ENCODE results near the gene DNM1. TPM values are rescaled to one million over a fixed set of nuclear protein-coding genes. Genes with fewer than 3 reads are reported as not detected.

The DNM1 gene
- polyA plus RNA-seq, 4 donors = 0.45 to 72.1 (median 3.7) TPM

DNA sequence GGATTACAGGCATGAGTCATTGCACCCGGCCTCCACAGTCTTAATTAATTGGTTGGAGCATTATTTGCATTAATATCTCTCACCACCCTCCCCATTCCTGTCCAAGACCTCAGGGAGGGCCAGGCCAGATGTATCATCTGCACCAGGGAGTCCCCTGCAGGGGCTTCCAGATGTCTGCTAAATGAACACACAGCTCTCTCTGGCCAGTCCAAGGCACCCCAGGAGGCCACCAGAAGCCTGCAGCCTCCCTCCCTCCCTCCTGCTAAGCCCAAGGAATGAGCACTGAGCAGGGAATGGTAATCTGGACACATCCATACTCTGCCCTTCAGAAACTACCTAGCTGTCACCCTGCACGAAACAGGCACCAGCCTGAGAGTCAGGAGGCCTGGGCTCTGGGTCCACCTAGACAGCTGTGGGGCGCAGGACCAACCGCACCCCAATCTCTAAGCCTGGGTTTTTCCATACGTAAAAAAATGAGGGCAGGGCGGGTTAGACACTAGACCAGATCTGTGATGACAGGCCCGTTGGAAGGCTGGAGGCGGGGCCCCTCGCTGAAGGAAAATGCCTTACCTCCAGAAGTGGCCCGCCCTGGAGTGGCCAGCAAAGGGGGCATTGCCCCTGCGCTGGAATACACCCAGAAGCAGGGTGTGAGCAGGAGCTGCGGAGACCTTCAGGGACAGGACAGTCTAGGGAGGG is 20.1 kb upstream of the DNM1 start:
- WGBS, 3 donors = 92 to 95% (median 95%) methylated on average over 12 of the region's 12 CpGs
- H3K27me3 ChIP-seq (ENCODE audit: control insufficient read depth in 3 of 3, insufficient read depth in 3 of 3, low read length in 3 of 3) = no peaks in the 10 kb centered on the region
- no peak overlapping the region for H3K27ac ChIP-seq (ENCODE audit: low read depth in 1 of 3, low read length in 2 of 3)
- H3K4me3 ChIP-seq (ENCODE audit: low read depth in 1 of 3, low read length in 3 of 3) = no peak overlapping the region
- H3K36me3 ChIP-seq (ENCODE audit: control insufficient read depth in 3 of 3, insufficient read depth in 2 of 3, low read depth in 1 of 3, low read length in 3 of 3) = peaks cover 16 to 80% (median 23%) of the 10 kb centered on the region in 3 donors
- H3K9me3 ChIP-seq (ENCODE audit: control insufficient read depth in 2 of 2, insufficient read depth in 1 of 2, low read depth in 1 of 2, low read length in 1 of 2) = peaks cover 0 to 7% of the 10 kb centered on the region in 2 donors
- no peaks in the 10 kb centered on the region for H3K4me1 ChIP-seq (ENCODE audit: control insufficient read depth in 3 of 3, insufficient read depth in 2 of 3, low read depth in 1 of 3, low read length in 2 of 3)
- DNase-seq (no peak), FAIRE-seq (no peak)

- DNase-seq (no peak), FAIRE-seq (no peak)
- Histone ChIP-seq H3K4me3 (ENCODE audit: low read depth in 1 of 3, low read length in 3 of 3) (no peak overlapping the region), H3K36me3 (ENCODE audit: control insufficient read depth in 3 of 3, insufficient read depth in 2 of 3, low read depth in 1 of 3, low read length in 3 of 3) (peaks cover 0 to 72% (median 4%) of the 10 kb centered on the region in 3 donors), H3K9me3 (ENCODE audit: control insufficient read depth in 2 of 2, insufficient read depth in 1 of 2, low read depth in 1 of 2, low read length in 1 of 2) (no peaks in the 10 kb centered on the region), H3K4me1 (ENCODE audit: control insufficient read depth in 3 of 3, insufficient read depth in 2 of 3, low read depth in 1 of 3, low read length in 2 of 3) (peaks cover 0 to 10% (median 4%) of the 10 kb centered on the region in 3 donors), H3K27me3 (ENCODE audit: control insufficient read depth in 3 of 3, insufficient read depth in 3 of 3, low read length in 3 of 3) (no peaks in the 10 kb centered on the region), H3K27ac (ENCODE audit: low read depth in 1 of 3, low read length in 2 of 3) (no peak overlapping the region)
- 92 to 98% (median 97%) methylated on average over 11 of the region's 11 CpGs for WGBS, 3 donors
These were observed 16.9 kb upstream of the DNM1 start for GRCh38 chr9:128185979-128186965.

DNA sequence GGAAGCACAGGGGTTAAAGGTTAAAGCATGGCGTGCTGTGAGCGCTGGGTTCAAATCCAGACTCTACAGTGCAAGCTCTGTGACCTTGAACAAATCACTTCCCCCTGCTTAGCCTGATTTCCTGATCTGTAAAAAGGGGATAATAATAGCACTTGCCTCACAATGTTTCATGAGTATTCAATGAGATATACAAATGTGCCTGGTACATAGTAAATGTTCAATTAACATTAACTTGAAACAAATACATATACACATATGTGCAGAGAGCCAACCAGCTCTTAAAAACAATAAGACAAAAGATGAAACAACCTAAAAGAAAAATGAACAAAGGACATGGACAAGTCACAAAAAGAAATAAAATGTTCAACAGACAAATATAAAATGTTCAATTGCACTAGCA is 15.8 kb upstream of the DNM1 start:
- FAIRE-seq (no peak), DNase-seq (no peak)
- peaks cover 0 to 68% (median 4%) of the 10 kb centered on the region in 3 donors for H3K36me3 ChIP-seq (ENCODE audit: control insufficient read depth in 3 of 3, insufficient read depth in 2 of 3, low read depth in 1 of 3, low read length in 3 of 3)
- H3K9me3 ChIP-seq (ENCODE audit: control insufficient read depth in 2 of 2, insufficient read depth in 1 of 2, low read depth in 1 of 2, low read length in 1 of 2) = no peaks in the 10 kb centered on the region
- WGBS, 3 donors = 86 to 97% (median 96%) methylated on average over 2 of the region's 2 CpGs
- no peaks in the 10 kb centered on the region for H3K27me3 ChIP-seq (ENCODE audit: control insufficient read depth in 3 of 3, insufficient read depth in 3 of 3, low read length in 3 of 3)
- no peak overlapping the region for H3K4me3 ChIP-seq (ENCODE audit: low read depth in 1 of 3, low read length in 3 of 3)
- H3K27ac ChIP-seq (ENCODE audit: low read depth in 1 of 3, low read length in 2 of 3) = no peak overlapping the region
- peaks cover 0 to 10% (median 4%) of the 10 kb centered on the region in 3 donors for H3K4me1 ChIP-seq (ENCODE audit: control insufficient read depth in 3 of 3, insufficient read depth in 2 of 3, low read depth in 1 of 3, low read length in 2 of 3)

GRCh38 chr9:128188209-128188608 is 15.0 kb upstream of the DNM1 start:
- Histone ChIP-seq H3K27me3 (ENCODE audit: control insufficient read depth in 3 of 3, insufficient read depth in 3 of 3, low read length in 3 of 3) (no peaks in the 10 kb centered on the region), H3K4me1 (ENCODE audit: control insufficient read depth in 3 of 3, insufficient read depth in 2 of 3, low read depth in 1 of 3, low read length in 2 of 3) (peaks cover 0 to 14% (median 4%) of the 10 kb centered on the region in 3 donors), H3K36me3 (ENCODE audit: control insufficient read depth in 3 of 3, insufficient read depth in 2 of 3, low read depth in 1 of 3, low read length in 3 of 3) (peaks cover 0 to 60% (median 4%) of the 10 kb centered on the region in 3 donors), H3K9me3 (ENCODE audit: control insufficient read depth in 2 of 2, insufficient read depth in 1 of 2, low read depth in 1 of 2, low read length in 1 of 2) (no peaks in the 10 kb centered on the region), H3K27ac (ENCODE audit: low read depth in 1 of 3, low read length in 2 of 3) (no peak overlapping the region), H3K4me3 (ENCODE audit: low read depth in 1 of 3, low read length in 3 of 3) (no peak overlapping the region)
- DNase-seq = no peak
- FAIRE-seq = no peak
- 58 to 70% (median 59%) methylated on average over 1 of the region's 1 CpG for WGBS, 3 donors

- H3K27ac ChIP-seq (ENCODE audit: low read depth in 1 of 3, low read length in 2 of 3) = no peak overlapping the region
- peaks cover 0 to 15% (median 4%) of the 10 kb centered on the region in 3 donors for H3K4me1 ChIP-seq (ENCODE audit: control insufficient read depth in 3 of 3, insufficient read depth in 2 of 3, low read depth in 1 of 3, low read length in 2 of 3)
- H3K9me3 ChIP-seq (ENCODE audit: control insufficient read depth in 2 of 2, insufficient read depth in 1 of 2, low read depth in 1 of 2, low read length in 1 of 2) = no peaks in the 10 kb centered on the region
- H3K27me3 ChIP-seq (ENCODE audit: control insufficient read depth in 3 of 3, insufficient read depth in 3 of 3, low read length in 3 of 3) = no peaks in the 10 kb centered on the region
- 45 to 74% (median 53%) methylated on average over 2 of the region's 2 CpGs for WGBS, 3 donors
- H3K4me3 ChIP-seq (ENCODE audit: low read depth in 1 of 3, low read length in 3 of 3) = peak overlapping the region in 2 of 3 donors; percentile 67 to 86
- peaks cover 0 to 46% (median 4%) of the 10 kb centered on the region in 3 donors for H3K36me3 ChIP-seq (ENCODE audit: control insufficient read depth in 3 of 3, insufficient read depth in 2 of 3, low read depth in 1 of 3, low read length in 3 of 3)
- no peak for FAIRE-seq
- peak; percentile 31 to 73 for DNase-seq
These were observed 13.2 kb upstream of the DNM1 start for GRCh38 chr9:128190013-128190412.

GRCh38 chr9:128190516-128191405 is 12.4 kb upstream of the DNM1 start:
- DNase-seq (no peak), FAIRE-seq (no peak)
- no peaks in the 10 kb centered on the region for H3K9me3 ChIP-seq (ENCODE audit: control insufficient read depth in 2 of 2, insufficient read depth in 1 of 2, low read depth in 1 of 2, low read length in 1 of 2)
- H3K4me1 ChIP-seq (ENCODE audit: control insufficient read depth in 3 of 3, insufficient read depth in 2 of 3, low read depth in 1 of 3, low read length in 2 of 3) = peaks cover 0 to 15% (median 4%) of the 10 kb centered on the region in 3 donors
- H3K4me3 ChIP-seq (ENCODE audit: low read depth in 1 of 3, low read length in 3 of 3) = peak overlapping the region; percentile 67 to 86 (median 86)
- H3K27ac ChIP-seq (ENCODE audit: low read depth in 1 of 3, low read length in 2 of 3) = peak overlapping the region; percentile 48 to 93 (median 78)
- H3K36me3 ChIP-seq (ENCODE audit: control insufficient read depth in 3 of 3, insufficient read depth in 2 of 3, low read depth in 1 of 3, low read length in 3 of 3) = peaks cover 0 to 38% (median 0%) of the 10 kb centered on the region in 3 donors
- 17 to 20% (median 20%) methylated on average over 29 to 32 of the region's 32 CpGs for WGBS, 3 donors
- H3K27me3 ChIP-seq (ENCODE audit: control insufficient read depth in 3 of 3, insufficient read depth in 3 of 3, low read length in 3 of 3) = no peaks in the 10 kb centered on the region

- Histone ChIP-seq H3K4me1 (ENCODE audit: control insufficient read depth in 3 of 3, insufficient read depth in 2 of 3, low read depth in 1 of 3, low read length in 2 of 3) (peaks cover 0 to 15% (median 4%) of the 10 kb centered on the region in 3 donors), H3K27me3 (ENCODE audit: control insufficient read depth in 3 of 3, insufficient read depth in 3 of 3, low read length in 3 of 3) (no peaks in the 10 kb centered on the region), H3K4me3 (ENCODE audit: low read depth in 1 of 3, low read length in 3 of 3) (peak within 1 kb of the TSS; percentile 67 to 95 (median 86)), H3K27ac (ENCODE audit: low read depth in 1 of 3, low read length in 2 of 3) (peak within 1 kb of the TSS; percentile 78 to 93 (median 79)), H3K36me3 (ENCODE audit: control insufficient read depth in 3 of 3, insufficient read depth in 2 of 3, low read depth in 1 of 3, low read length in 3 of 3) (peaks cover 0 to 31% (median 0%) of the 10 kb centered on the region in 3 donors), H3K9me3 (ENCODE audit: control insufficient read depth in 2 of 2, insufficient read depth in 1 of 2, low read depth in 1 of 2, low read length in 1 of 2) (no peaks in the 10 kb centered on the region)
- WGBS, 3 donors = 1% methylated on average over 39 to 71 of the region's 71 CpGs
- peak; percentile 79 to 93 for DNase-seq
- no peak for FAIRE-seq
These were observed 11.7 kb upstream of the DNM1 start, which contains the start of gene CIZ1 for GRCh38 chr9:128191406-128192046. TSS of gene CIZ1 (minus strand) at chr9:128191572. CDS start at chr9:128190857, 715 bp downstream.

Data from small intestine (tissue), 7 donors.